Diencephalon (tissue), 1 donor: ENCODE data around the gene PMIS2. TPM values are rescaled to one million over a fixed set of nuclear protein-coding genes. Genes with fewer than 3 reads are reported as not detected.

Experiments
- total RNA-seq: library from RNA; depleted of rRNA; stranded (reverse); fragments of >200 nt; gene quantifications from one replicate; pipeline ENCODE4 v1.2.3, GENCODE V29; 2014

Gene PMIS2
- not detected for total RNA-seq

DNA sequence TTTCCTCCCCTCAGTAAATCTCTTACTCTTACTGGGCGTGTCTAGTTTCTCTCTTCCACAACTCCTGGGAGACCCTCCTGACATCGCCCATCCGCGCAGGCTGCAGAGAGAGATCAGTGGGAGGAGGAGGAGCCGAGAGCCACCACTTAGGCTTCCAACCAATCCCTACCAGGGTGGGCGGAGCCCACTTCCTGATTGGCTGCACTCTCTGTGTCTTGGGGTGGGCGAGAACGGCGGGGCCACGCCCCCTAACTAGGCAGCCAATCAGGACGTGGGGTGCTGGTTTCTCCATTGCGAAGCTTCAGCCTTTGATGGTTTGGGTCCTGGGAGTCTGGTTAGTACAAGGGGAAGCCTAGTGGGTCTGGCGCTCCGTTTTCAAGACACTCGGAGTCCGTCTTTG lies at the start of gene PMIS2:
PMIS2 (plus strand) TSS at position 326 of the 400 bp plus-strand sequence. CDS start 87 bp downstream, outside the sequence.

DNA sequence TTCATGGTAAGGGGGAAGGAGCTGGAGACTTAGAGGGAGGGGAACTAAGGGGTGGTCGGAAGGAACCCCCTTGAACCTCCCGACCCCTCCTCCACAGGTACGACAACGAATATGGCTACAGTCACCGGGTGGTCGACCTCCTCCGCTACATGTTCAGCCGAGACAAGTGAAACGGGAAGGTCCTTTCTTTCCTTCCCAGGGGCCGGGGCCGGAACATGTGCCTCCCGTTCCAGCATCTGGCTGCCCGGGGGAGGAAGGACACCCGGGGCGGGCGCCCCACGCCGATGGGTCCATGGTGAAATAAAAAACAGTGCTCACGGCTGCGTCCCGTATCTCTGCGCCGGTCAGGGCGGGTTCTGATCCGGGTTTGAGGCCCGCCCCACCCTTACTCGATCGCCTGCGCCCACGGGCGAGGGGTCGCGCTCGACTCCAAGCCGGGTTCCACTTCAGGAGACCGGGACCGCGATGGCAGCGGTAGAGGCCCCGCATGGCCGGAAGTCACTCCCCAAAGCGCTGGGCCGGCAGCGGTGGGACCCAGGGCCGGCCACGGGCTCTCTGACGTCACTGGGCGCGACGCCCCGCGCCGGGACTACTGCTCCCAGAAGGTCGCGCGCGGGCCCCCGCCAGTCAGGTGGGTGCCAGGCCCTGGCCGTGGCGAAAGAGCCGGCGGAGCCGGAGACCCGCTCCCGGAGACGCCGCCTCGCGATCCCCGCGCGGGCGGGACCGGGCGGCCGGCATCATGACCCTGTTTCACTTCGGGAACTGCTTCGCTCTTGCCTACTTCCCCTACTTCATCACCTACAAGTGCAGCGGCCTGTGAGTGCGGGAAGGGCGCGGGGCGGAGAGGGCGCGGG lies 40.7 kb upstream of the PMIS2 start, which contains the start of gene TMEM147:
TMEM147 (plus strand) TSS at position 626 of the 854 bp plus-strand sequence; CDS start at position 740, 114 bp downstream.

DNA sequence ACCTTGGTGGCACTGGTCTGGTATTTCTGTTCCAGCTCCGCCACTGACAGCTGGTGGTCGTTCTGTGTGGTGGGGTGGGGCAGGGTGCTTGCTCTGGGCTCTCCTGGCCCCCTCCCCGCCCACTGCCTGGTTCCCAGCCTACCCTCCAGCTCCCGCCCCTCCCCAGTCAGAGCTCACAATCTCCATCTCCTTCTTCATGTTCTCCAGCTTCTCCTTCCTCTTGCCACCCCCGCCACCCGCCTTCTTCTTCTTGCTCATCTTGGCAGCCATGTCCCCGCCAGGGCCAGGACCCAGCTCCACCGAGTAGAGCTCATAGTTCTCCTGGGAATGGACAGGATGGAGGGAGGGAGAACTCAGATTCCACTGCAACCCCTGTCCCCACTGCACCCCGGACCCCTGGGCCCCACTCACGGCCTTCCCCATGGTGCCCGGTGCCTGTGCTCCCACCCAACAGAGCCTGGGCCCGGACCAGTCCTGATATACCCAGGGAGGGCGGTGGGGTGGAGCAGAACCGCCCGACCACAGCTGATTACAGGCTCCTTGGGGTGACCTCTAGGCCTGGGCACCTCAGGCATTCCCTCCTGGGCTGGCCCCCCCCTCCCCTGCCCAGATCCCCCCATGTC lies 22.7 kb upstream of the PMIS2 start, which contains the start of gene ATP4A:
ATP4A (minus strand) TSS at position 452 of the 623 bp plus-strand sequence; CDS start at position 423, 29 bp downstream.

GRCh38 chr19:35612559-35613321 lies 26.8 kb downstream of the PMIS2 start, which contains the start of gene HAUS5:
TSS of gene HAUS5 (plus strand) at chr19:35612735. CDS start at chr19:35612795, 60 bp downstream.

DNA sequence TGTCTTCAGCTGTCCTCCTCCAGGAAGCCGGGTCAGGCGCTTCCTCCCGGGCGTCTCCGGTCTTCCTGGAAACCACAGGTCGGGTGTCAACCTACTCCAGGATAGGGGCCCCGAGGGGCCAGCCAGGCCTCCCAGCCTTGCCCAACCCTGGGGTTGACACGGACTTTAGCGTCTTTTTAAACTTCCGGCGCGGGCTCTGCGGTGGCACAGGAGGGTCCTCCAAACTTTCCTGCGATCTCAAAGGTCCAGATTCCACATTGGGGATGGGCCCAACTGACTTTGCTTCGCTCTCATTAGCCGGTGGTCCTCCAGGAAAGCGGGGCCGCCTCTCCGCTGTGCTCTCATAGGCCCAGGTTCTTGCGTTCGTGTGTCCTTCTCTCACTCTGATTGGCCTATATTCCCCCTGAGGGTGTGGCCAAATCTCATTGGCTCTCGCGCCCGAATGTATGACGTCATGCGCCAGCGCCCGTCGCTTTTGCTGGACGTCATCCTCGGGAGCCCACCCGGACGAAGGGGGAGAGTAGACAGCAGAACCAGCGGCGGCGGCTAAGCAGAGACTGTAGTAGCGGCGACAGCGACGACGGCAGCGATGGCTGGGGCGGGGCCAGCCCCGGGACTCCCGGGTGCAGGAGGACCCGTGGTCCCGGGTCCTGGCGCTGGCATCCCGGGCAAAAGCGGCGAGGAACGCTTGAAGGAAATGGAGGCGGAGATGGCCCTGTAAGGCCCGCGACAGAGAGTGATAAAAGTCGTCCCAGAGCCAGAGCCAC lies 42.8 kb downstream of the PMIS2 start, which contains the start of gene RBM42:
RBM42 (plus strand) TSS at position 472 of the 767 bp plus-strand sequence; CDS start at position 590, 118 bp downstream.

Other genes with a start within 250 kb of the PMIS2 start
- not detected for gene FFAR1, start 238.3 kb upstream of the PMIS2 start, total RNA-seq
- gene FFAR3, start 227.7 kb upstream of the PMIS2 start, total RNA-seq = 0.23 TPM
- not detected for gene GPR42, start 215.1 kb upstream of the PMIS2 start, total RNA-seq
- 0.23 TPM for gene FFAR2, start 137.9 kb upstream of the PMIS2 start, total RNA-seq
- gene KRTDAP, start 95.7 kb upstream of the PMIS2 start, total RNA-seq = not detected
- 15.5 TPM for gene DMKN, start 72.5 kb upstream of the PMIS2 start, total RNA-seq
- gene SBSN, start 57.9 kb upstream of the PMIS2 start, total RNA-seq = not detected
- not detected for gene GAPDHS, start 52.7 kb upstream of the PMIS2 start, total RNA-seq
- 61.1 TPM for gene TMEM147, start 40.5 kb upstream of the PMIS2 start, total RNA-seq
- not detected for gene ATP4A, start 22.5 kb upstream of the PMIS2 start, total RNA-seq
- gene HAUS5, start 26.6 kb downstream of the PMIS2 start, total RNA-seq = 6.0 TPM
- gene RBM42, start 42.9 kb downstream of the PMIS2 start, total RNA-seq = 18.2 TPM
- 0.46 TPM for gene ETV2, start 55.6 kb downstream of the PMIS2 start, total RNA-seq
- gene COX6B1, start 62.1 kb downstream of the PMIS2 start, total RNA-seq = 199 TPM
- not detected for gene UPK1A, start 80.3 kb downstream of the PMIS2 start, total RNA-seq
- gene ZBTB32, start 118.4 kb downstream of the PMIS2 start, total RNA-seq = not detected
- gene KMT2B, start 131.8 kb downstream of the PMIS2 start, total RNA-seq = 6.2 TPM
- gene IGFLR1, start 156.3 kb downstream of the PMIS2 start, total RNA-seq = 0.46 TPM
- 10.8 TPM for gene U2AF1L4, start 159.2 kb downstream of the PMIS2 start, total RNA-seq
- gene PSENEN, start 159.5 kb downstream of the PMIS2 start, total RNA-seq = 23.5 TPM
- 12.0 TPM for gene LIN37, start 162.4 kb downstream of the PMIS2 start, total RNA-seq
- 0.23 TPM for gene HSPB6, start 170.9 kb downstream of the PMIS2 start, total RNA-seq
- gene PROSER3, start 172.0 kb downstream of the PMIS2 start, total RNA-seq = 5.5 TPM
- 68.0 TPM for gene ARHGAP33, start 189.4 kb downstream of the PMIS2 start, total RNA-seq
- gene PRODH2, start 226.7 kb downstream of the PMIS2 start, total RNA-seq = not detected